HEK293 (cell line): ENCODE data around the gene GPR141.

ENCODE experiments used
- CTCF ChIA-PET: fragments of 350-600 bp; formaldehyde crosslinking; extraction: SDS; loops from one replicate; lab custom pipeline; 2021; ENCODE audit warnings: antibody characterized with exemption; lab: Yijun Ruan, JAX
- POLR2A ChIA-PET: fragments of 300-600 bp; formaldehyde crosslinking; extraction: SDS; loops from one replicate; lab custom pipeline; 2020; ENCODE audit warnings: antibody characterized with exemption, inconsistent platforms; lab: Yijun Ruan, JAX
- H3K27ac ChIP-seq: fragments of 200-500 bp; sonication (Bioruptor generic); 2 replicates; pipeline ENCODE4 v1.5.1; 2014; ENCODE audit warnings: low read depth, low read length, control low read depth, inconsistent platforms; ENCODE audit errors: extremely low read depth
- H3K36me3 ChIP-seq, 2 experiments: fragments of 200-500 bp in 1 of 2; sonication (Bioruptor generic) in 1 of 2; 1 replicate in 1 of 2; 2 replicates in 1 of 2; pipeline ENCODE4 v1.5.1; 2014 to 2017; ENCODE audit warnings: inconsistent platforms in 2 of 2, low read length in 2 of 2; ENCODE audit not compliant: control insufficient read depth in 2 of 2, insufficient read depth in 1 of 2
- H3K4me1 ChIP-seq: fragments of 200-500 bp; sonication (Bioruptor generic); 2 replicates; pipeline ENCODE4 v1.5.1; 2014; ENCODE audit warnings: mild to moderate bottlenecking, low read length, inconsistent platforms; ENCODE audit not compliant: control insufficient read depth, insufficient read depth
- H3K4me3 ChIP-seq: 2 replicates; pipeline ENCODE4 v1.5.1; 2011; ENCODE audit warnings: low read depth, mild to moderate bottlenecking, control low read depth, low read length, moderate library complexity
- H3K9me3 ChIP-seq: fragments of 200-500 bp; sonication (Bioruptor generic); 2 replicates; pipeline ENCODE4 v1.5.1; 2014; ENCODE audit warnings: low read depth, low read length, inconsistent platforms; ENCODE audit not compliant: control insufficient read depth, insufficient read depth
- ATF2 ChIP-seq: fragments of 450-650 bp; formaldehyde crosslinking; IDR thresholded peaks from 2 replicates; pipeline ENCODE4 v1.5.1; 2016; ENCODE audit warnings: missing biosample characterization, missing genetic modification characterization, low read depth
- HOXC10 ChIP-seq: sonication (generic); formaldehyde crosslinking; IDR thresholded peaks from 2 replicates; pipeline ENCODE4 v1.8.1; 2023; ENCODE audit warnings: mild to moderate bottlenecking, missing genetic modification reagents
- IKZF3 ChIP-seq: fragments of 450-650 bp; IDR thresholded peaks from 2 replicates; pipeline ENCODE4 v1.5.0; 2018; ENCODE audit warnings: missing biosample characterization, mild to moderate bottlenecking, missing genetic modification characterization, moderate library complexity
- PRDM4 ChIP-seq: fragments of 450-650 bp; formaldehyde crosslinking; IDR thresholded peaks from 2 replicates; pipeline ENCODE4 v1.5.1; 2017; ENCODE audit warnings: missing biosample characterization, missing genetic modification characterization
- SCRT2 ChIP-seq: fragments of 450-650 bp; formaldehyde crosslinking; IDR thresholded peaks from 2 replicates; pipeline ENCODE4 v1.5.1; 2016; ENCODE audit warnings: missing biosample characterization, missing genetic modification characterization
- ZBTB17 ChIP-seq: fragments of 450-650 bp; formaldehyde crosslinking; IDR thresholded peaks from 2 replicates; pipeline ENCODE4 v1.5.1; 2016; ENCODE audit warnings: missing biosample characterization, missing genetic modification characterization
- ZBTB26 ChIP-seq: fragments of 450-650 bp; formaldehyde crosslinking; optimal IDR thresholded peaks from 2 replicates; pipeline ENCODE3; 2016; ENCODE audit warnings: missing biosample characterization, mild to moderate bottlenecking, missing genetic modification characterization
- ZBTB6 ChIP-seq: fragments of 450-650 bp; formaldehyde crosslinking; IDR thresholded peaks from 2 replicates; pipeline ENCODE4 v1.5.1; 2017; ENCODE audit warnings: missing biosample characterization, missing genetic modification characterization
- ZBTB8A ChIP-seq: fragments of 450-650 bp; formaldehyde crosslinking; IDR thresholded peaks from 2 replicates; pipeline ENCODE4 v1.5.1; 2016; ENCODE audit warnings: missing biosample characterization, missing genetic modification characterization
- ZFP3 ChIP-seq: fragments of 450-650 bp; formaldehyde crosslinking; IDR thresholded peaks from 2 replicates; pipeline ENCODE4 v1.5.1; 2016; ENCODE audit warnings: low read depth, missing biosample characterization, missing genetic modification characterization
- ZFP41 ChIP-seq: fragments of 450-650 bp; formaldehyde crosslinking; IDR thresholded peaks from 2 replicates; pipeline ENCODE4 v1.5.1; 2016; ENCODE audit warnings: missing biosample characterization, missing genetic modification characterization, borderline replicate concordance
- ZFP69B ChIP-seq: fragments of 450-650 bp; formaldehyde crosslinking; IDR thresholded peaks from 2 replicates; pipeline ENCODE4 v1.5.1; 2016; ENCODE audit warnings: missing biosample characterization, missing genetic modification characterization
- ZNF133 ChIP-seq: fragments of 450-650 bp; formaldehyde crosslinking; IDR thresholded peaks from 2 replicates; pipeline ENCODE4 v1.5.1; 2016; ENCODE audit warnings: missing biosample characterization, missing genetic modification characterization
- ZNF138 ChIP-seq: fragments of 450-650 bp; formaldehyde crosslinking; IDR thresholded peaks from 2 replicates; pipeline ENCODE4 v1.5.1; 2016; ENCODE audit warnings: missing biosample characterization, missing genetic modification characterization, borderline replicate concordance
- ZNF148 ChIP-seq: fragments of 450-650 bp; formaldehyde crosslinking; IDR thresholded peaks from 2 replicates; pipeline ENCODE4 v1.5.0; 2017; ENCODE audit warnings: missing biosample characterization, missing genetic modification characterization, borderline replicate concordance
- ZNF155 ChIP-seq: fragments of 450-650 bp; formaldehyde crosslinking; IDR thresholded peaks from 2 replicates; pipeline ENCODE4 v1.5.1; 2016; ENCODE audit warnings: missing biosample characterization, missing genetic modification characterization
- ZNF280C ChIP-seq: fragments of 450-650 bp; formaldehyde crosslinking; IDR thresholded peaks from 2 replicates; pipeline ENCODE4 v1.5.1; 2016; ENCODE audit warnings: missing biosample characterization, missing genetic modification characterization
- ZNF311 ChIP-seq: fragments of 450-650 bp; formaldehyde crosslinking; IDR thresholded peaks from 2 replicates; pipeline ENCODE4 v1.5.1; 2017; ENCODE audit warnings: missing biosample characterization, missing genetic modification characterization, borderline replicate concordance
- ZNF350 ChIP-seq: fragments of 450-650 bp; formaldehyde crosslinking; IDR thresholded peaks from 2 replicates; pipeline ENCODE4 v1.5.0; 2017; ENCODE audit warnings: missing biosample characterization, mild to moderate bottlenecking, missing genetic modification characterization
- ZNF366 ChIP-seq: fragments of 450-650 bp; formaldehyde crosslinking; conservative IDR thresholded peaks from 2 replicates; pipeline ENCODE4 v1.5.1; 2016; ENCODE audit warnings: missing biosample characterization, missing genetic modification characterization
- ZNF530 ChIP-seq: fragments of 450-650 bp; formaldehyde crosslinking; IDR thresholded peaks from 2 replicates; pipeline ENCODE4 v1.5.1; 2016; ENCODE audit warnings: low read depth, missing biosample characterization, missing genetic modification characterization
- ZNF624 ChIP-seq: fragments of 450-650 bp; formaldehyde crosslinking; IDR thresholded peaks from 2 replicates; pipeline ENCODE4 v1.5.1; 2017; ENCODE audit warnings: missing biosample characterization, missing genetic modification characterization
- ZNF707 ChIP-seq: fragments of 450-650 bp; formaldehyde crosslinking; IDR thresholded peaks from 2 replicates; pipeline ENCODE4 v1.5.1; 2016; ENCODE audit warnings: missing biosample characterization, missing genetic modification characterization
- ZNF76 ChIP-seq: fragments of 450-650 bp; formaldehyde crosslinking; IDR thresholded peaks from 2 replicates; pipeline ENCODE4; 2016; ENCODE audit warnings: low read depth, missing biosample characterization, missing genetic modification characterization, borderline replicate concordance
- ZSCAN5A ChIP-seq: fragments of 450-650 bp; formaldehyde crosslinking; IDR thresholded peaks from 2 replicates; pipeline ENCODE4 v1.5.1; 2016; ENCODE audit warnings: missing biosample characterization, missing genetic modification characterization

GPR141 gene

GRCh38 chr7:37765421-37765829, 81.9 kb downstream of the GPR141 start (continued):
- TF ChIP-seq ZFP41 (tag by site-specific recombination) (no peak), PRDM4 (tag by site-specific recombination) (no peak), ZNF366 (tag by site-specific recombination) (no peak), ZNF624 (no peak), ZNF148 (no peak), ZBTB17 (no peak), ZNF133 (tag by site-specific recombination) (no peak), ZNF707 (tag by site-specific recombination) (no peak), ZSCAN5A (no peak)

- Histone ChIP-seq H3K9me3 (no peaks in the 10 kb centered on the region), H3K27ac (no peak overlapping the region), H3K36me3 (no peaks in the 10 kb centered on the region), H3K4me1 (no peaks in the 10 kb centered on the region), H3K4me3 (no peak overlapping the region)
- POLR2A ChIA-PET, result no interaction called here
- CTCF ChIA-PET, result no interaction called here
- TF ChIP-seq ZFP69B (no peak), ZNF530 (no peak), ZBTB8A (tag by site-specific recombination) (no peak), ZNF311 (tag by site-specific recombination) (no peak), HOXC10 (CRISPR knock-in tag) (no peak), ZNF280C (tag by site-specific recombination) (no peak), ATF2 (tag by site-specific recombination) (no peak), SCRT2 (no peak), ZNF76 (no peak), ZNF138 (tag by site-specific recombination) (no peak), ZFP3 (tag by site-specific recombination) (no peak), IKZF3 (tag by site-specific recombination) (no peak), ZNF155 (tag by site-specific recombination) (no peak), ZBTB6 (tag by site-specific recombination) (no peak), ZBTB26 (tag by site-specific recombination) (no peak), ZNF350 (no peak)
Measured at GRCh38 chr7:37765872-37766525, 82.4 kb downstream of the GPR141 start.
